ENCODE data around the gene RAB34.

The RAB34 gene

GRCh38 chr17:28705728-28706334 is 11.8 kb downstream of the RAB34 start:
- H3K9me3 ChIP-seq (ENCODE audit: control insufficient read depth, insufficient read depth, low read depth, low read length): no peaks in the 10 kb centered on the region
- POLR2A ChIA-PET: interaction anchor here (0.7 to 10.5 kb wide), 8 partner anchors 11 to 61 kb away, joined by 3 to 190 read pairs (median 6); partner anchors contain the start of genes BLTP2, RPL23A, SDF2 and TLCD1
- no peak overlapping the region for H3K4me3 ChIP-seq (ENCODE audit: low read depth, low read length)
- H3K36me3 ChIP-seq (ENCODE audit: control insufficient read depth in 2 of 2, insufficient read depth in 1 of 2, low read length in 2 of 2): peaks cover 4 to 54% of the 10 kb centered on the region in 2 experiments
- TF ChIP-seq, protein P1, sequence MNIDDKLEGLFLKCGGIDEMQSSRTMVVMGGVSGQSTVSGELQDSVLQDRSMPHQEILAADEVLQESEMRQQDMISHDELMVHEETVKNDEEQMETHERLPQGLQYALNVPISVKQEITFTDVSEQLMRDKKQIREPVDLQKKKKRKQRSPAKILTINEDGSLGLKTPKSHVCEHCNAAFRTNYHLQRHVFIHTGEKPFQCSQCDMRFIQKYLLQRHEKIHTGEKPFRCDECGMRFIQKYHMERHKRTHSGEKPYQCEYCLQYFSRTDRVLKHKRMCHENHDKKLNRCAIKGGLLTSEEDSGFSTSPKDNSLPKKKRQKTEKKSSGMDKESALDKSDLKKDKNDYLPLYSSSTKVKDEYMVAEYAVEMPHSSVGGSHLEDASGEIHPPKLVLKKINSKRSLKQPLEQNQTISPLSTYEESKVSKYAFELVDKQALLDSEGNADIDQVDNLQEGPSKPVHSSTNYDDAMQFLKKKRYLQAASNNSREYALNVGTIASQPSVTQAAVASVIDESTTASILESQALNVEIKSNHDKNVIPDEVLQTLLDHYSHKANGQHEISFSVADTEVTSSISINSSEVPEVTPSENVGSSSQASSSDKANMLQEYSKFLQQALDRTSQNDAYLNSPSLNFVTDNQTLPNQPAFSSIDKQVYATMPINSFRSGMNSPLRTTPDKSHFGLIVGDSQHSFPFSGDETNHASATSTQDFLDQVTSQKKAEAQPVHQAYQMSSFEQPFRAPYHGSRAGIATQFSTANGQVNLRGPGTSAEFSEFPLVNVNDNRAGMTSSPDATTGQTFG (tag by site-specific recombination; IDR thresholded peaks at IDR 0.05; ENCODE audit: borderline replicate concordance): no peak
- TF ChIP-seq SETDB1 (IDR thresholded peaks at IDR 0.05; ENCODE audit: insufficient read length, low read length) (no peak), ZNF473 (tag by site-specific recombination; IDR thresholded peaks at IDR 0.05) (no peak), ZNF211 (tag by site-specific recombination; IDR thresholded peaks at IDR 0.05; ENCODE audit: low read depth) (no peak), ZNF202 (tag by site-specific recombination; IDR thresholded peaks at IDR 0.05; ENCODE audit: borderline replicate concordance) (no peak), ZNF398 (tag by site-specific recombination; IDR thresholded peaks at IDR 0.05) (no peak), ZNF768 (tag by site-specific recombination; IDR thresholded peaks at IDR 0.05) (no peak), ZNF529 (tag by site-specific recombination; IDR thresholded peaks at IDR 0.05; ENCODE audit: insufficient replicate concordance) (no peak), ZNF266 (tag by site-specific recombination; IDR thresholded peaks at IDR 0.05; ENCODE audit: low read depth) (no peak), ZNF660 (tag by site-specific recombination; IDR thresholded peaks at IDR 0.05) (no peak), ZNF19 (tag by site-specific recombination; IDR thresholded peaks at IDR 0.05; ENCODE audit: low read depth) (no peak), ZNF426 (tag by site-specific recombination; IDR thresholded peaks at IDR 0.05) (no peak), ZEB2 (tag by site-specific recombination; IDR thresholded peaks at IDR 0.05) (no peak), ZNF391 (tag by site-specific recombination; IDR thresholded peaks at IDR 0.05; ENCODE audit: borderline replicate concordance, low read depth) (no peak), YY1 (tag by site-specific recombination; IDR thresholded peaks at IDR 0.05) (no peak), ZFP3 (tag by site-specific recombination; IDR thresholded peaks at IDR 0.05; ENCODE audit: low read depth) (no peak), ZNF792 (tag by site-specific recombination; IDR thresholded peaks at IDR 0.05) (no peak), IKZF3 (tag by site-specific recombination; IDR thresholded peaks at IDR 0.05) (no peak)
- TF ChIP-seq, protein P2, sequence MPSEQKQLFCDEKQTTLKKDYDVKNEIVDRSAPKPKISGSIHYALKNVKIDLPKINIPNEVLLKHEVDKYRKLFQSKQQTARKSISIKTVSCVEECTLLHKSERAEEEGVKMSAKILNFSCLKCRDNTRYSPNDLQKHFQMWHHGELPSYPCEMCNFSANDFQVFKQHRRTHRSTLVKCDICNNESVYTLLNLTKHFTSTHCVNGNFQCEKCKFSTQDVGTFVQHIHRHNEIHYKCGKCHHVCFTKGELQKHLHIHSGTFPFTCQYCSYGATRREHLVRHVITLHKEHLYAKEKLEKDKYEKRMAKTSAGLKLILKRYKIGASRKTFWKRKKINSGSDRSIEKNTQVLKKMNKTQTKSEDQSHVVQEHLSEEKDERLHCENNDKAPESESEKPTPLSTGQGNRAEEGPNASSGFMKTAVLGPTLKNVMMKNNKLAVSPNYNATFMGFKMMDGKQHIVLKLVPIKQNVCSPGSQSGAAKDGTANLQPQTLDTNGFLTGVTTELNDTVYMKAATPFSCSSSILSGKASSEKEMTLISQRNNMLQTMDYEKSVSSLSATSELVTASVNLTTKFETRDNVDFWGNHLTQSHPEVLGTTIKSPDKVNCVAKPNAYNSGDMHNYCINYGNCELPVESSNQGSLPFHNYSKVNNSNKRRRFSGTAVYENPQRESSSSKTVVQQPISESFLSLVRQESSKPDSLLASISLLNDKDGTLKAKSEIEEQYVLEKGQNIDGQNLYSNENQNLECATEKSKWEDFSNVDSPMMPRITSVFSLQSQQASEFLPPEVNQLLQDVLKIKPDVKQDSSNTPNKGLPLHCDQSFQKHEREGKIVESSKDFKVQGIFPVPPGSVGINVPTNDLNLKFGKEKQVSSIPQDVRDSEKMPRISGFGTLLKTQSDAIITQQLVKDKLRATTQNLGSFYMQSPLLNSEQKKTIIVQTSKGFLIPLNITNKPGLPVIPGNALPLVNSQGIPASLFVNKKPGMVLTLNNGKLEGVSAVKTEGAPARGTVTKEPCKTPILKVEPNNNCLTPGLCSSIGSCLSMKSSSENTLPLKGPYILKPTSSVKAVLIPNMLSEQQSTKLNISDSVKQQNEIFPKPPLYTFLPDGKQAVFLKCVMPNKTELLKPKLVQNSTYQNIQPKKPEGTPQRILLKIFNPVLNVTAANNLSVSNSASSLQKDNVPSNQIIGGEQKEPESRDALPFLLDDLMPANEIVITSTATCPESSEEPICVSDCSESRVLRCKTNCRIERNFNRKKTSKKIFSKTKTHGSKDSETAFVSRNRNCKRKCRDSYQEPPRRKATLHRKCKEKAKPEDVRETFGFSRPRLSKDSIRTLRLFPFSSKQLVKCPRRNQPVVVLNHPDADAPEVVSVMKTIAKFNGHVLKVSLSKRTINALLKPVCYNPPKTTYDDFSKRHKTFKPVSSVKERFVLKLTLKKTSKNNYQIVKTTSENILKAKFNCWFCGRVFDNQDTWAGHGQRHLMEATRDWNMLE (tag by site-specific recombination; conservative IDR thresholded peaks at IDR 0.05; ENCODE audit: low read depth): no peak
- TF ChIP-seq, protein P3, sequence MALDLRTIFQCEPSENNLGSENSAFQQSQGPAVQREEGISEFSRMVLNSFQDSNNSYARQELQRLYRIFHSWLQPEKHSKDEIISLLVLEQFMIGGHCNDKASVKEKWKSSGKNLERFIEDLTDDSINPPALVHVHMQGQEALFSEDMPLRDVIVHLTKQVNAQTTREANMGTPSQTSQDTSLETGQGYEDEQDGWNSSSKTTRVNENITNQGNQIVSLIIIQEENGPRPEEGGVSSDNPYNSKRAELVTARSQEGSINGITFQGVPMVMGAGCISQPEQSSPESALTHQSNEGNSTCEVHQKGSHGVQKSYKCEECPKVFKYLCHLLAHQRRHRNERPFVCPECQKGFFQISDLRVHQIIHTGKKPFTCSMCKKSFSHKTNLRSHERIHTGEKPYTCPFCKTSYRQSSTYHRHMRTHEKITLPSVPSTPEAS (tag by site-specific recombination; IDR thresholded peaks at IDR 0.05): no peak
- CTCF ChIA-PET: interaction anchor here (0.9 kb wide), 1 partner anchor 19 kb away, joined by 3 read pairs; no protein-coding TSS in a partner anchor
- peaks cover 3% of the 10 kb centered on the region for H3K4me1 ChIP-seq (ENCODE audit: control insufficient read depth, insufficient read depth, low read length)
- H3K27ac ChIP-seq (ENCODE audit: extremely low read depth, low read depth, low read length): no peak overlapping the region

Measured in HEK293 (cell line).